Dermis microvascular lymphatic vessel endothelial cell (primary cell): ENCODE data around the gene PARP8. TPM values are rescaled to one million over a fixed set of nuclear protein-coding genes. Genes with fewer than 3 reads are reported as not detected.

Experiments used
- DNase-seq, 2 donors: peaks; one replicate each; pipeline versions ENCODE4 v3.0.0 to v3.0.0-alpha.2; 2010; ENCODE audit warnings: low read depth in 2 of 2
- total RNA-seq: library from RNA; depleted of rRNA; stranded (reverse); fragments of >200 nt; gene quantifications from 2 replicates; pipeline ENCODE4 v1.2.1, GENCODE V29; 2014

PARP8 gene
- total RNA-seq, 1 donor from 2014 or later: 0.39 TPM

DNA sequence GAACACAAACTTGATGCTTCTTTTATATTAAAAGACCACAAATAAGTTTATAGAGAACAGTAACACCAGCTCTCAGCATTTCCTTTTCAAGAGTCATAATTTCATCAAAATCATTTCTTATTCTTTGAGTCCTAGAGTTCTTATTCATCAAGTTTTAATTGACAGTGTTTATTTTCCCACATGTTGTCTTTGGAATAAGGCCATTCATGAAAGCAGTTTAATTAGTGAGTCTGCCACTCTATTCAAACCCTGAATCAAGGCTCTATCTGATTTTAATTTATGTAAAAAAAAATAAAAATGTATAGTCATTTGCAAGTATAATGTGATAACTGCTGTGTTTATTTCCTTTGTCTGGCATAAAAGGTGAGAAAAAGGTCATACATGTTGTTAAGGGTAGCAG lies 176.7 kb downstream of the PARP8 start:
- no peak for DNase-seq

DNA sequence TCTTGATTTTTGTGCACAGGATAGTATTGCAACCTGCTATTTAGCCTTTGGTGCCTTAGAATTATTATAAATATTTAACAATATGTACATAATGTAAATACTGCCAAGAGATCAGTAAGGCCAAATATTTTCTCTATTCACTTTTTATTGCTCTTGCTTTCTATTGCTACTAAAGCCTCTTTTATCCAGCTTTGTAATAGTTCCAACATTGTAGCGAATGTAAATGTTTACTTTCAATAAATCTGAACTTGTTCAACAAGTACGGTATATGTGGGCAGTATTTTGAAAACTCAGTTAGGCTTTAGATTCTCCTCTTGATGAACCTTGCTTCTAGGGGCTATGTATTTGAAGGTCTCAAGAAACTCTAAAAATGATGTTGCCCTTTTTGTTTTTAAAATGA lies 179.8 kb downstream of the PARP8 start:
- DNase-seq: no peak

DNA sequence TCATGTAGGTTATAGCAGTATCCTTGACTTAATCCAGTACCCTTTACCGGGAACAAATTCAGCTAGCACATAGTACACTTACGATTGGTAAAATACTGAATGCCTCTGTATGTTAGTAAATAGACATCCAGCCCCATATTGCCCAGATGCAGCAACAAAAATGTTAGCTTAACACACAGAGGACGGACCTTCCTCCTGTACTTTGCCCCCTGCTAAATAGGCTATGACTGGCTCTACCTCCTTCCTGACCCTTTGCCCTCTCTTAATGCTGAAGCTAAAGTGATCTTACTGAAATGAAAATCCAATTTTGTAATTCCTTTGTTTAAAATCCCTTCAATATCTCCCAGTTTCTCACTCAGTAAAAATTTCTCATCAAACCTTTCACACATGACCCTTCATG lies 183.1 kb downstream of the PARP8 start:
- DNase-seq: no peak

DNA sequence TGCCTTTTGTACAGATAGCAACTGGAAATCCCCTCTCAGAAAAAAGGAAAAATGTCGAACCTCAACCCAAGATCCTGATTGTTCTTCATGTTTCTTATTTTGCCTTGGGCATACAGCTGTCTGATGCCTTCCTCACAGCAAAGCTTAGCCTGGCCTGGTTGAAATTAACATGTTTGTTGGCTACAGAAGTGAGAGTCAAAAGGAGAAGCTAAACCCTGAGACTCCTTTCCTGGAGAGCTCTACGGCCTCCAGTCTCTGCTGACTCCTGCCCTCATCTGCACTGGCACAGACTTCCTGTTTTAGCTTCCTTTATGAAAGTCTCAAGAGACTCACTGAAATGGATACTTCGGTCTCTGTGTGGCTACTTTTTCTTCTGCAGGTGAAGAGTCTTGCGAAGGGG lies 186.7 kb downstream of the PARP8 start:
- DNase-seq: no peak

DNA sequence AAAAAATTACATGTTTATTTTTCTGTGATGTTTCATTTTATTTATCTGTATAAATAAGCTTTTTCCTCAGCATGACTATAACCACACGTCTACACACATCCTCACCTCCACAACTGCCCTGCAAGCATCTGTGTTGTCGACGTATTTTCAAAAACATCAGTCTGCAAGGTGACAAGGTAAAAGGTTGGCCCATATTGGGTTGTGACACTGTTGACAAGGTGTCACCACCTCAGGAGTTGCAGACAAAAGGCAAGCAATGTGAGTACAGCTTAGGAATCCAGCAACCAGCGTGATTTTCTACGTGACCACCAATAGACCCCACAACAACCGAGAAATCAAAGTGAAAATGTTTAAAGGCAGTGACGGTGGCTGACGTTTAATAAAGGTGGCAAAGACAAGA lies 187.6 kb downstream of the PARP8 start:
- DNase-seq: no peak

DNA sequence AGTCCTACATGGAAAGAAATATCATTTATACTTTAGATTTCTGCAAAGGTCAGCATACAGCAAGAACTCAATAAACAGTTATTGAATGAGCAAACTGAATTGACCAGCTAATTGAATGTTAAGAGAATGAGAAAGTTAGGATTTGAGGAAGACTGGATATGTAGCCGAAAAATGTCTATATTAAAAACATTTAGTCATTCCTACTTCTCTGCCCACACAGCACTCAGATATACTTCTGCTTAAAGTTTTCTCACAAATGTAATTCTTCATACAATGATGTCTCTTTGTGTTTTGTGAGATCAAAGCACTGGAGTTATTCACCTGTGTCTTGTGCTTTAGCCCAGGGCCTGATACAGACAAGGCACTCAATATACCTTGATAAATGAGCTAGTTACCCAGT lies 188.6 kb downstream of the PARP8 start:
- DNase-seq: no peak

DNA sequence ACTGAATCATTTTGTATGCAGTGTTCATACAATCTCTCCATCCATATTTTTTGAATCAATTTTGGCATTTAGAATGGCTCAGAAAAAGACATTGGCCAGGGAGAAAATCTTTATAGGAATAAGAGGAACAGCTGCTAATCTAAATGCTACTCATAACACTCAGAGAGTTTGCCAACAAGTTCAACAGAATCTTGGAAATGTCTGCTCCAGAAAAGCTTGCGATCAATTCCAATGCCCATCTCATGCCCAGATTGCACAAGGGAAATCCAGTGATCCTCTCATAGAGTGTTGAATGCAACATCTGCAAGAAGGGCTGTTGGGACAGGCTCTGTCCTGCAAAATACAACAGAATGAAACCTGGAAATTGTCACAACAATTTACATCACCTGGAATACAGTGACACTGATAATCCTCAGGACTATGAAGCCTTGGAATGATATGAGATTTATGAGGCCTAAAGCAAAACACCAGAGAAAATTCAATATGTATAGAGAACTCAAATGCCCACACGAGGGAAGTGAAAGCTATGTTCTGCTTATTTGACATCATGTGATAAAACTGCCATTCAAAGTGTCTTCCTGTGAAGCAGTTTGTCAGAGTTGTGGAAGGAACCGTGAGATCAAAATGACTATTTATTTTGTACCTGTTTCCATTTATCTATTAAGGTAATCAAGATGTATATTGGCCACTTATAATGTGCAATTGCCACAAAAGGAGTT lies 190.1 kb downstream of the PARP8 start:
- no peak for DNase-seq

DNA sequence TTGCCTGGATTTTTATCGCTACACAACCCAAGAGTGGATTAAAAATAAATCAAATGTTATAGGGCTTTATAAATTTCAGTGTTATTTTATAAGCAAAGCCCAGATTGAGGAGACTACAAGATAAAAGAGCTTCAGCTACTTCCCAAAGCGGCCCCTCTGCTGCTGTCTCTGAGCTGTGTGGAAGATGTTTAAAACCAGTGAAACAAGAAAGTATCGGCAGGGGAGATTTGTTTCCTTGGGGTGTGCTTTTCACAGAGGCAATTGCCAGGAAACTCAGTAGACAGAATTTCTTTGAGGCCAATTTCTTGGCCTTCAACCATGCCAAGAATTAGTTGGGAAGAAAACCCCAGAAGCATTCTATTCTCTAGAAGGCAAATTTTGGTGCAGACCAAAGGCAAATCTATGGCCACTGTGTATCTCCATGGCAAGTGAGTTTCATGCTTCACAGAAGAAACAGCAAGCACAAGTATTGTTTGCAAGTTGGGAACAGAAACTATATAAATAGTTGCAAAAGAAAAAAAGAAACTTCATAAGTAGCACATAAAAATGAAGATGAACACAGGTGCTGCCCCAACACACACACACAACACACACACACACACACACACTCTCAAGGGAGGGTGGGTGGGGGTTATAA lies 197.2 kb downstream of the PARP8 start:
- no peak for DNase-seq

DNA sequence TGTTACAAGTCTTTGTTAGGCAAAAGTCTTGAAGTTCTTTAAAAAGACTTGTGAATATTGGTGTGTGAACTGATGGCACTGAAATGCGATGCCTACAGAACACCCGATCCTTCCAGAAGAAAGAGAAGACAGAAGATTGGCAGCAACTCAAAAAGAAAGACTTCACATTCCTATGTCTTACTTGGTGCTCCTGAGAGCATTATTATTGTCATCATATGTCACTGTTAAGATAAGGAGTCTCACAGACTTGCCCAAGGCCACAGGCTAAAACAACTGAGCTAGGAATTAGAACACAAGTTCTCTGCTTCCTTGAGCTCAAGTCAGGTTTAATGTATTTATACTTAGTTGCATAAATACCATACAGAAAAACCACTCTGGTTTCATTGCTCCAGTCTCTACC lies 198.0 kb downstream of the PARP8 start:
- no peak for DNase-seq

DNA sequence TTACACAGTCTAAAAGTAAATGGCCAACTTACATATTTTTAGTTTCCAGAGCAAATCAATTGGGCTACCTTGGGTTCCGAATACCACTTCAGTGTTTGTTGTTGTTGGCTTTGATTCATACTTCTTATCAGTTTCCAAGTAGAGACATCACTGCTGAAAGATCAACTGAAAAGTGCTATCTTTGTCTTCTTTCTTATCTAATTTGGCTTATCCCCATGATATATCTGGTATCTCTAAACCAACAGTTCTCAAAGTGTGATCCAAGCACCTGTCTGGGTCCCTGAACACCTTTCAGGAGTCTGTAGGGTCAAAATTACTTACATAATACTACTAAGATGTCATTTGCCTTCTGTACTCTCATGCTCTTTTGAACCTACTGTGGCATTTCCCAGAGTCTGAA lies 200.0 kb downstream of the PARP8 start:
- no peak for DNase-seq

DNA sequence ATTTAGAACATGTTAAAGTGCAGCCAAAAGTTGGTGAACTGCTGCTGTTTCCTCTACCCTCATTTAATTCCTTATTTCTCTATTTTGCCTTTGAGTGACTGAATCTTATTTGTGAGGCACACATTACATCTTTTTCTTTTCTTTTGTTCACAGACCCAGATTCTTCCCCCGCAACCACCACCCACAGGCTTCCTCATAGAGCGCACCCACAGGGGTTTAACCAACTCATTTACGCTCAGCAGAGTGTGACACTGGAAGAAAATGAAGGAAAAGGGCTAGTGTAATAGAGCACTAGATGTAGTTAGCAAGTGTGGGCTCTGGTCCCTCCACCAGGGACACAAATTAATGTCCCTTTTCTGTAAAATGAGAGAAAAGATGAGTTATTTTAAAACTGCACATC lies 200.7 kb downstream of the PARP8 start:
- no peak for DNase-seq

DNA sequence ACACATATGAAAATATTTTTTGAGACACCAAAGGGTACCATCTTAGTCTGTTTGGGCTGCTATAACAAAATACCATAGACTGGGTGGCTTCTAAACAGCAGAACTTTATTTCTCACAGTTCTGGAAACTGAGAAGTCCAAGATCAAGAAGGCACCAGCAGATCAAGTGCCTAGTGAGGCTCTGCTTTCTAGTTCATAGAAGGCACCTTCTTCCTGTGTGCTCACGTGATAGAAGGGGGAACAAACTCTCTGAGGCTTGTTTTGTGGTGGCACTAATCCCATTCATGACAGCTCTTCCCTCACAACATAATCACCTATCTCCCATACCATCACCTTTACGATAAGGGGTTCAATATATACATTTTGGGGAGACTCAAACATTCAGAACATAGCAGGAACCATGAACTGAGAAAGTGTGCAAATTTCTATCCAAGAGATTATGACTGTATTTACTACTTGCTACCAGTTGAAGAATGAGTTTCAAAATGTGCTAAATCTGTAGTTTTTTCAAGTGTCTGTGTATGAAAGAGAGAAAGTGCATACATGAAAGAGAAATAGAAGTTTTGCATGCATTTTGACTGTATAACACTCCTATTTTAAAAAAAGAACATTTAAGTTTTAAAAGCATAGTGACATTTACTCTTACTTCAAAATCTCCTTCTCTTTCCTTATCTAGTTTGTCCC lies 207.3 kb downstream of the PARP8 start:
- DNase-seq: no peak

DNA sequence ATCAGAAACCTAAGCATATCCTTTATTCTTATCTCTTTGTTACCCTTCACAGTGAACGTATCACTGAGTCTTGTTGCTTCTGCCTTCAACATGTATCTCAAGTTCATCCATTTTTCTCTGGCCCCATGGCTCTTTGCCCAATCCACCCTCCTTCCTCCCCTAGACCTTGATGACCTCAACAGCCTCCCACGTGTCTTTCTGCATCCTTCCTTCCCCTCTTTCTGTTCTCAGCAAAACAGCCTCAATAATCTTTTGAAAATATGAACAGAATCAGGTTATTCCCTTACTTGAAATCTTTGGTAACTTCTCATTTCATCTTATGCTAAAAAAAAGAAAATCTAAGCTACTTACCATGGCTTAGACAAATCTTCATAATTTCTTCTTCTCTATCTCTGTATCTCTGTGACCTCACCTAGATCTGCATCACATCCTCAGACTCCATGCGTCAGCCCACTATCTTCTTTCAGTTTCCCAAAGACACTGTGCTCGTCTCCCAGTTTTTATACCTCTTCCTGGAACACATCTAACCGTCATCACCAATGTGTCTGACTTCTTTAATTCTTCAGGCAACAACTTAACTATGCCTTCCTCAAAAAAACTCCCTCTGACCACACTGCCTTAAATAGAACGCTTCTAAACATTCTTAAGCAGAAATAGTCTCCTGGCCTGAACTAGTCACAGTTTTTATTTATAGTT lies 208.0 kb downstream of the PARP8 start:
- no peak for DNase-seq

DNA sequence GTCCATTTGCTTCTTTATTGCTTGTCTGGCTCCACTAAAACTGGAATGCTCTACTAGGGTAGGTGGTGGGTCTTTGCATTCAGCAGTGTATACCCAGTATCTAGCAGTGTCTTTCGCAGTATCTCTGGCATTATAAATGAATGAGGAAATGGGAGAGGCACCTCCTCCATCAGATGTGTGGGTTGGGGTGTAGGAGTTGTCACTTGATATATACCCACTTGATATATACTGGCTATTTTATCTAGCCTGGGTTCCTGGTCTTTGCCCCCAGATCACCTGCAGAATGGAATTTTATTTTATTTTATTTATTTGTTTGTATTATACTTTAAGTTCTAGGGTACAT lies 208.5 kb downstream of the PARP8 start:
- no peak for DNase-seq

DNA sequence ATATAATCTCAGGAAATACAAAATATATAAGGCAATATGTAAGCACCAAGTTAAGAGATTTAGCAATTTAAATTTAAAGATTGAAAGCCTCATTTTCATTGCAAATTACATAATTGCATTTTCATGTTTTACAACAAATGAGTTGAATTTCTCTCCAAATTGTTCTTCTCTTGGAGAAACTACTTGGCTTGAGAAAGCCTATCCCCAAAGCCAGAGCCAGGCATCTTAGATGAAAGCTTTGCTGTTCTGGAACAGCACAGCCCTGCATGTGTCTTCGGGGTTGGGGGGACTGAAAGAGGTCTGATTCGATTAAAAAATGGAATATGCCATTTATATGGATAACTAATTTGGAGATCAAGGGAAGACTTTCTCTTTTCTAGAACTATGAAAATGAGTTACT lies 212.0 kb downstream of the PARP8 start:
- no peak for DNase-seq

DNA sequence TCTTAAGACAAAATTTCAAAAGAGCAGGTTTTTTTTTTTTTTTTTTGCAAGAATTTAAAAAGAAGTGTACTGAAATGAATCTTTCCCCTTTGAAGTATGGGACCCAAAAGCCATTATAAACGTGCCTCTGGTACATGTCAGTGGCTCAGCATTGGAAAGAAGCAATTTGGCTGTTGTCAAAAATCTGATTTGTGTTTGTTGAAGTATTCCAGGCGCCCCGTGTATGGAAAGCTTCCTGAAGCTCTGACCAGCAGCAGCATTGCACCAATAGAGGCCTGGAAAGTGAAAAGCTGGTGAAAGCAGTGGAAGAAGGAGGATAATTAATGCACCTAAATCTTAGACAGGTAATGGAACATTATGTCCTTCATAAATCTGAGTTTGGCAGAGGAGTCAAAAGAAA lies 215.0 kb downstream of the PARP8 start:
- no peak for DNase-seq

DNA sequence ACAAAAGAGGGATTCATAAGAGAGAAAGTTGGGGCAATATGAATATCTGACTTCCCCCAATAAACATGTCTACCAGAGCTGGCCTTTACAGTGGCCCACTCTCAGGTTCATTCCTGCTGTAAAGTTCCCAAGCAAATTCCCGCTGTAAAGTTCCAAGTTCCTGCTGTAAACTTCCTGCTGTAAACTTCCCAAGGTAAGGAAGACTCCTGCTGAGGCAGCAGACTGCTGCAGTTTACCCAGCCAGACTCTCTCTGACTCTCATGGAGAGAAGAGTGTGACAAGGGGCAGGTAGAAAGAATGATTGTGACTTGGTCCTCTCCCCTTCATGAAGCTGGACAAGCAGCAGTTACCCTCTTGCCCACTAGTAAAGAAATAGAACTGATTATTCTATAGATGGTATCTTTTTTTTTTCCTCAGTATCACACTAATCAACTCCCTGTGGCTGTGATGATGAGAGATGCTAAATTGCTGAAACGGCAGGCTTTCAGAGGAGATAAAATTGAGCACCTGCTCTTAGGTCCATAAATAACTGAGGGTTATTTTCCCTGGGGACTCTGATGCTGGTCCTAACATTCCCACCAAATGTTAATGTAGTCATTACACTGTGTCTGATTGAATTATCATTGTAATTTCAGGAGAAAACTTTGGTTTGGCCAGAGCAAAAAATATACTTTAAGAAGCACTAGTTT lies 220.4 kb downstream of the PARP8 start:
- DNase-seq: no peak

DNA sequence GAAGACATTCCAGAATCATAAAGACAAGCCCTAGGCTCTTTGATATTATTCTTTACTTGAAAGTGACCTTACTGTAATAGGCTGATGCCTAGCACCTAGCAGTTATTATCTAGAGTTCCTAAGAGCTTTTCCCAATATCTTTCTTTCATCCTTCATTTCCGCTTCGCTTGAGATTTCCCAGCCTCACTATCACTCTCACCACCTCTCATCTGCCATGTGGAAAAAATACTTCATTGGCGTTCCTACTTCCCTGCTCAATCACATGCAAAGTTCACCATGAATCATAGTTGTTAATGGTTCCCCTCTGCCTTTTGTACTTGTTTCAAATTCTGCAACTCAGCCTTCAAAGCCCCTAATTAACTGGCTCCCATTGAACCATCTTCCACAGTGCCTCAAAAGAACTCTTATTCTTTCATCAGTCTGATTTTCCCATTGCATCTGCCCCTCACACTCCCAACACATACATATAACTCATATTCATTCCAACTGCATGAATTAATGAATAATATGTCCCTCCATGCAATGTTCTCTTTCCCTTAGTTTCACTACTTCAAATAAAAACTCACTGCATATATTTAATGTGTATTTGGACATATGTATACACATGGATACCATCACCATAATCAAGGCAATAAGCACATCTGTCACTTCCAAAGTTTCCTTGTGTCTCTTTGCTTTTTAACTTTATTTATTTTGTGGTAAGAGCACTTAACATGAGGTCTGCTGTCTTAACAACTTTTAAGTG lies 221.6 kb downstream of the PARP8 start:
- DNase-seq: no peak

DNA sequence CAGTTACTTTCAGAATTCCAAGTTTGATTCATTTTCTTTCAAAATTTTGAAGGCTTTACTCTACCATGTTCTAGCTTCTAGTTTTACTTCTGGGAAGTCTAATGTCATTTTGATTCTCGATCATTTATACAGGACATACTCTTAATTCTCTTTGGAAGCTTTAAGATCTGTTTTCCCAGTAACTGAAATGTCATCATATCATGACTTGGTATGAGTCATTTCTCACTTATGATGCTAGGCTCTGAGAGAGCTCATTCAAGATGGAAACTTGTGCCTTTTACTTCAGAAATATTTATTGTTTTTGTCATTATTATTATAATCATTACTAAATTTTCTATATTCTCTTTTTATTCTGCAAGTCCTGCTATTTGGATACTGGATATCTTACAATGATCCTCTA lies 222.3 kb downstream of the PARP8 start:
- no peak for DNase-seq

DNA sequence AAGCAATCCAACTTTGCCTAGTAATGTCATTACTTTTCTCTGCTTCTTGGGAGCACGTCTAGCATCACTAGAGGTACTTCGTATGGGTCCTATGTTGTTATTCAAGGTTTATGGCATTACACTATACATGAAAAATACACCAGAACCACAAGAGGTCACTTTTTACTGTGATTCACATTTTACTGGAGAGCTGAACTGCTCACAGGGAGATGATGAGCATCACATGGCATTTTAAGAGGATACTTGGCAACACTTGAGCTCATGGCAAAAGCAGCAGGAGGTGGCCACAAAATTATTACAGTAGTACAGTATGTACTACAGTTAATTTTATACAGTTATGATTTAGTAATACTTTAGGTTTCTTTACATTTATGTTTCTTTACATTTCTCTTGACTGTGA lies 223.4 kb downstream of the PARP8 start:
- DNase-seq: no peak
